ENCODE results near the gene MAP6.

The MAP6 gene

DNA sequence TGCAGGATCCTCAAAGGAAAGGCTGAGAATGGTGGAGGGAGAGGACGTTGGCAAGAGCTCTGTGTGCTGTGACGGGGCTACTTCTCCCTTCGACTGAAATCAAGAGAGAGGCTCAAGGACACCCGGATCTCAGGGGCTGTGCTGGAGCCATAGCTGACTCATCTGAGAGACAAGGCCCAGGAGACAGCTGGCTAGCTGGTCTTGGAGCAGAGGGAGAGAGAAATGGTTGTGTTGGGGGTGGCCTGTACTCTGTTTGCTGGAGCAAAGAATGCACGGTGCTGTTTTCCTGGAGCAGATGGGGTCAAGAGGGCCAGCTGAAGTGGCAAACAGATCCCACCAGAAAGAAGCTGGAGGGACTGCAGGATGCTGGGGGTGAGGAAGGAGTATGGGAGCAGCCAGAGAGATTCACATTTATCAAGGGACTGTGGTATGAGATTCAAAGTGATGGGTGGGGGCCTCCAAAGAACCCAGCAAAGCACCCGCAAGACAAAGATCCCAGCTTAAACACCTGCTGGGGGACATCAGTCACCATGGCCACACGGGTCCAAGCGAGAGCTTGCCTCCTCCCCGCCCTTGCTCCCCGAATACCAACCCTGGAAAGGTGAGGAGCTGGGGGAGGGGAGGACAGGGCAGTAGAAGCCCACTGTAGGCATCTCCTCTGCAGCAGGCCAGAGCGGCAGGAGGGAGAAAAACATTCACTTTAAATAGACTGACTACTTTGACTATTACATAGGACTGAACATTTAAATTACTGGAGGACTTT is 40.8 kb downstream of the MAP6 start:
- DNase-seq, result no peak

GRCh38 chr11:75626889-75627529 is 41.8 kb downstream of the MAP6 start:
- no peak for DNase-seq

DNA sequence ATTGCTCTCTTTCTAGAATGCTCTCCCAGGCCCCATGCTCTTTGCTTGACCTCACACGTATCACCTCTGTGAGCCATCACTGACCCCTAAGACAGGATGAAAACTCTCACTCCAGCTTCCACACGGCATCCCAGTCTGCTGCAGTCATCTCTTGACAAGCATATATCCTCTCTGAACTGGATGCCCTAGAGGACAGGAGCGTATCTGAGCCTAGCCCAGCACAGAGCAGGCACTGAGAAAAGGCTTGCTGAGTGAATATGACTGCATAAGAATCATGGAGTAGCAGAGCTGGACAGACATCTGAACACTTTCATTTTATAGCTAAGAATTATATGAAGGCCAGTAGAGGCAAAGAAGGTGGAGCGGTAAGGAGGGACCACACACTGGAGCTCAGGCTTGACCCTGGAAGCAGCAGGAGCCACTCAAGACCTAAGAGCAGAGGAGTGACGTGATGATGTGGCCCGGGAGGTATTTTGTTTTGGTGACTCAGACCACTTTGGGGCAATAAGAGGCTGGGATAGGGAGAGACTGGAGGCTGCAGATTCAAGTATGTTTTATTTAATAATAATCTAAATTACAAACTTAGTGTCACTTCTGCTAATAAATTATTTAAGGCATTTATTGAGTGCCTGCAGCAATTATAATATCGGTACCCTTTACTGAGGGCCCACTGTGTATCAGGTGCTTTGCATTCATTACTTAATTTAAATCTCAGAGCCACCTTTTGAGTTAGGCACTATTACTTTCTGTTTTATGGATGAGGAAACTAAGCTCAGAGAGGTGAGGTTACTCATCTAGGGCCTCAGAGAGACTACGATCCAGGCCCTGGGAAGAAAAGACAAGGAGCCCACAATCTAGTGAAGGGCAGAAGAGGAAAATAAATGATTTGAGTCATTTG is 42.6 kb downstream of the MAP6 start:
- DNase-seq, result no peak

DNA sequence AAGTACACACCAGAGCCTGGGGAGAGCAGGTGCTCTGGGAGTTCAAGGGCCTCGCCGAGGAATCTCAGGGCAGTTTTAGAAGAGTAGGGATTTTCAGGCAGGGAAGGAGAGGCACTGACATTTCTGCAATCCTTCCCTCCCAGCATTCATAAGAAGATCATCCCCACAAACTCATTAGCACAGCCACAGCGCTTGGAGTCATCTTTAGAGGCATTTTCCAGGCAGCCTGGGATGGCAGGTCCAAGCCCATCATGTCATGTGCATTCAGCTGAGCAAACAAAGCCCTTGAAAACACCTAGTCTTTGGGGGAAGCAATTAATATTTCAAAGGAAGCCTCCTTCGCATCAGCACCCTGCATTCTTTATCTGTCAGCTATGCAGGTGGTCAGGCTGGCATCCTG is 43.8 kb downstream of the MAP6 start:
- DNase-seq, result no peak

DNA sequence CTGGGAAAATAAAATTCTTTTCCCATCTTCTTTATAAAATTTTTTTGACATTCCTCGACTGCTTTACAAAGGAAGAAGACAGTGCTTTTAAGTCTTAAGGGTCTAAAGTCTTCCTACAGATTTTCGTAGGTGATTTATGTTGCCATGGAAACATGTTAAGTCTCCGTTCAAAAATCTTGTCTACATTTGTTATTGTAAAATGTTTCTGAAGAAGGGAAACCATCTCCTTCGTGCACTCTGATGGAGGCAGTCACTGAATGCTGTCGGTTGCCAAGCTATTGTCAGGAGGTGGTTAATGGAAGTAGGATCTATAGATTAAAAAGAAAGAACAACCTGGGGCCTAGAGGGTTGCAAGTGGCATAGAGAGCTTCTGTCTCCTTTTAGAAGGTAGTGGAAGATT is 52.6 kb downstream of the MAP6 start:
- no peak for DNase-seq

DNA sequence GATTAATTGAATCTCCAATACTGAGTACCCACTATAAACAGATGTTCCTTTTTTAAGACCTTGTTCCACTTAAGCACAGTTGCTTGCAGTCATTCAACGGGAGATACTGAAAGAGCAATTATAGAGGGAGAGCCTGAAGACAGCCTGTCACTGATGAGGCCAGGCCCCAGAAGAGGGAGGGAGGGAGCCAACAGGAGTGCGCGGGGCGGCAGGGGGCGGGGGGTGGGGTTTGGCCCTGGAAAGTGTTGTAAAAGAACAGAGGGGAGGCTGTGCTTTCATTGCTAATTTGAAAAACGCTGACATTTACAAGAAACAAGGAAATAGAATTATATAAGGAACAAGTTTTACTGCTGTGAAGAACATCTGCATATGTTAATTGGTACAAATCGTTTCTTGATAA is 53.1 kb downstream of the MAP6 start:
- DNase-seq, result no peak

DNA sequence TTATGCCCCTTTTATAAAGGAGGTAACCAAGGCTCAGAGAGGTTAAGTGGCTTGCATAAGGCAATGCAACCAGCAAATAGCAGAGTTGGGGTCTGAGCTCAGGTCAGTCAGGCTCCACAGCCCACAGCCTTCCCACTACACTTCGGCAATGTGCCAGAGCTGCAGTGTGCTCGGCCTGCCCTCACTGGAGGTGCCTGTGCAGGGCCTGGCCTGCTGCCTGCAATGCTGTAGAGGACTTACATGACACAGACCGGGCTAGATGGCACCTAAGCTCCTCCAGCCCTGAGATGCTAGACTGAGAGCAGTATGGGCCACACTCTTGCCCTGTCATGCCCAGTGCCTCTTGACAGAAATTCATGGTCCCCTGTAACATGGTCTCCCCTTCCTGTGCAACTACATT is 57.0 kb downstream of the MAP6 start:
- no peak for DNase-seq

DNA sequence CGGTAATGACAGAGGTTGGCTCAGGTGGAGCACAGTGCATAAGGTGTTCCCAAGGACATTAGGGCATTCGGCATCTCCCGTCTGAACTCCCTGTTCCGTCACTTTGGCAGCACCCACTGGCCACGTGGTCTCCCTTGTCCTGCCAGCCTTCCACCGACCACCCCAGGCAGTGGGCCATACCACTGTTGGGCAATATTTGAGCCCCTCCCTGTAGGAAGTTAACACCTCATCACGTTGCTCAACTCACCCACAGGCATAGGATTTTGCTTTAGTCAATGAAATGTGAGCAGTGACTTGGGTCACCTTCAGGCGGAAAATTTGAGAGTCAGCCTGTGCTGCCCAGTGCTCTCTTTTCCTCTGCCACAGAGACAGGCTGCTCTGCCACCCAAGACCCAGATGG is 62.7 kb downstream of the MAP6 start:
- no peak for DNase-seq

DNA sequence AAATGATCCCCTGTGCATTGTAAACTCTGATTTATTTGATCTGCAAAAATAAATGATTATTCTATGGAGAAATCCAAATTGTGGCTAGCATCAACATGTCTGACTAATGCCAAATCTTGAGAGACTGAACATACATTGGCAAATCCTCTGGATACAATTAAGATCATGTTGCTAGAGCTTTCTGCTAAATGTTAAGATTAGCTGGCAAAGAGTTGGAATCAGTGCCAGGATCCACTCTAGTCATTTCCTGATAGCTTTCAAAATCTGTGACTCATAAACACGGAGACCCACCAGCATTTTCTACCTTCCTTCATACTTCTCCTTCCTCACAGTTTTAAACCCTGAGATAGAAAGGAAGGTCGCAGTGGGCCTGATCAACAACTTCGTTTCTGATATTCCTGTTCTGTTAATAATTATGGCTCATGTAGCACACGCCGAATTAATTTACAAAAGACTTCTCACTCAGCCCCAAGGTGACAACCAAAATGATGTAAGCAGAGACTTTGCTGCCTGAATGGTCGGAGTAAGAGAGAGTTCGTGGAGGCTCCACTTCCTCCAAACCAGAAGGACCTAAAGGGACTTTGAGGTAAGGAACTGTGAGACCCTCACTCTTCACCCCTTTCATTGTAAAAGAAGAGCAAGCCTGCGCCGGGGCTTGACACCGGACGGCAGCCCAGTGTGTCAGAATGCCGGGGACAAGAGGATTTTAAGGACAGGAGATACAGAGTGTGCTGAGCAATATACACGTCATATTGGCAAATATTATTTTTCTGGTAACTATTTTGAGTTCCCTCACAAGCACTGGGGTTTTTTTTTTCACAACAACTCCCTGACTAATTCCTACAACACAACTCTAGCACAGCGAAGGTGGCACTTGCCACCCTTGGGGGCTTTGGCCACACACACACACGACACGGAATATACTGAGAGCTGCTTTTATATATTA is 64.8 kb downstream of the MAP6 start:
- DNase-seq, result no peak

GRCh38 chr11:75602951-75603350 is 65.9 kb downstream of the MAP6 start:
- no peak for DNase-seq

DNA sequence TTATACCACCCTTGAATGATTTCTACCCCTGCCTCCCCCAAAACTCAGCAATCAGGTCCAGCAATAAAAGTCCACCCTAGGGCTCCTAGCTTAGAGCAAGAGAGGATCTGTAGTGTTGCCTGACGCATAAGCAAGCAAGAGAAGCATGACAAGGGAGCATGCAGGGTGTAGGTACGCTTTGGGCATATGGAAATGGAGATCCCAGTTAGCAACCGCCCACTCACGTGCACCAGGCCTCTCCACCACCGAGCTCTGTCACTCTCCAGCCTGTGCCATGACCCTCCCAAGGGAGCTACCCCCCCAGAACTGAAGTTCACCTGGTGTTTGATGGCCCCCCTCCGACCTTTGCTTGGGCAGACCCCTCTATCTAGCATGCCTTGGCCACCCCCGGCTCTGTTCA is 67.3 kb downstream of the MAP6 start:
- DNase-seq, result no peak

GRCh38 chr11:75600356-75600755 is 68.5 kb downstream of the MAP6 start:
- no peak for DNase-seq

- no peak for DNase-seq
These were observed 69.9 kb downstream of the MAP6 start for GRCh38 chr11:75598900-75599299.

- no peak for DNase-seq
These were observed 70.6 kb downstream of the MAP6 start for GRCh38 chr11:75598264-75598663.

DNA sequence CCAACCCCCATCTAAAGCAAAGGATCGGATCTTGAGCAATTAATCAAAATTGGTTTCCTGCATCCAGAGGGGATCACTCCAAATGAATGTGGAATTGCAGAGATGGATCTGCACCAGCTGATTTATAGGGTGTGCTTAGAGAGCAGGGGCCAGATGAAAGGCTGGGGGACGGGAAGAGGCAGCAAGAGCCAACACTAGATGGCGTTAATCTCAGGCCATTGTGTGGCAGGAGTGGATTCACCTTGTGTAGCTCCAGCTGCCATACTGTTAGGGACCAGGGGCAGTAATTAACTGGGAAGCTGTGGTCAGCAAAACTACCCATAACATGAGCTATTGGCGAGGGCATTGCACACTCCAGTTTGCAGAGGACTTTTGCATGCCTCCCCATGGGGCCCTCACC is 71.2 kb downstream of the MAP6 start:
- DNase-seq, result no peak

GRCh38 chr11:75596914-75597313 is 71.9 kb downstream of the MAP6 start:
- DNase-seq, result no peak

DNA sequence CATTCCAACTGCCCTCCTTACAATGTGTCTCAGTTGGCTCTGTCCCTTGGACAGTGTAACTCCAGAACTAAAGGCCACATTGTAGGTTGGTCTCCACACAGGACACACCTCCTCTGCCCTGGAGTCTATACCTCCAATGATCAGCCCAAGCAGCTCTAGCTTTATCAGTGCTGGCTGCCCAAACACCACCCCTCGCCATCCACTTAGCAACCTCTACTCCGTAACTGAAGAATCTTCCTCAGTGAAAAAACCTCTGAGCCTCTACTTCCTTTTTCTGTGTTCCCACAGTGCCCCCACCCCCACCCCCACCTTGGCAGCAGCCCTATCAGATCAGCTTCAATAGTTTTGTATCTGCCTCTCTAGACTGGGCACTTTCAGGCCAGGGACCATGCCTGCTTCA is 73.4 kb downstream of the MAP6 start:
- no peak for DNase-seq

DNA sequence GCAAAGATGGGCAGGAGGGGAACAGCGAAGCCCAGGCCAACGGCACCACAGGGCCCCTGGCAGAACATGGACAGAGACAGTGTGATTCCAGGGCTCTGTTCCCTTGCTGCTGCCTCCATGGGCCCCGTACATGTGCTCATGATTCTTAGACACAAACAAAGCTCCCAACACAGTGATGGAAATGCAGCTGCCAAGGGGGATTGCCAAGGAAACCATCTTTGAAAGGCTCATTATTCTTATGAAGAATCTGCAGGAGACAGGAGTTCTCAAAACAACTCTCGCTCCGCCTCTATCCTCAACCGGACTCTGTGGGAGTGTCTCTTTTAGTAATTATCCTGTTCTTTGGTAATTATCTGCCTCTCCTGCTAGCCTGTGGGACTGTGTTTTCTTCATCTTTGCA is 74.6 kb downstream of the MAP6 start:
- no peak for DNase-seq

DNA sequence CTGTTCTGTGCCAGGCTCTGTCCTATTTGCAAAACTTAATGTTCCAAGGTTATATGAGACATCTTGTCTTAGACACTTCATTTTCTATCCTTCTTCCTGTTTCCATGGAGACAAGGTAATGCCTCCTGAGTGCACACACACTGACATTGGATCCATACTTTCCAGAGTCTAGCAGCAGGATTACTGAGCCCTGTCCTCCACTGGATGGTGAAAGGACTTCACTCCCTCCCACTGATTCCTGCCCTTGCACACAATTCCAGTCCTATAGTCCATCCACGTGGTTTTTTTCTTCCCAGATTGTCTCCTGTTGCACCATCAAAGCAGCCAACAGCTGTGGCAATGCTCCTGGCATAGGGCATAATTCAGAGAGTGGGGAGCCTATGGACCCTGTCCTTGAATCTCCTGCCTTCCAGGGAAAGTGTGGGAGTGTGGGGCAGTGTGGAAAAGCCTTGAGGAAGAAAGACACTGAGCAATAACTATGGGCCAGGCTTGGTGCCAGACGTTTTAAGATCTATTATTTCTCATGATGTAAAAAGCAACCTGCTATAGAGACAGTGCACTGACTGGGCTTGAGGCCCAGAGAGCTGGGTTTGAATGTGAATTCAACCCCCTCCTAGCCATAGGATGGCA is 75.4 kb downstream of the MAP6 start:
- no peak for DNase-seq

GRCh38 chr11:75592715-75593114 is 76.1 kb downstream of the MAP6 start:
- no peak for DNase-seq

DNA sequence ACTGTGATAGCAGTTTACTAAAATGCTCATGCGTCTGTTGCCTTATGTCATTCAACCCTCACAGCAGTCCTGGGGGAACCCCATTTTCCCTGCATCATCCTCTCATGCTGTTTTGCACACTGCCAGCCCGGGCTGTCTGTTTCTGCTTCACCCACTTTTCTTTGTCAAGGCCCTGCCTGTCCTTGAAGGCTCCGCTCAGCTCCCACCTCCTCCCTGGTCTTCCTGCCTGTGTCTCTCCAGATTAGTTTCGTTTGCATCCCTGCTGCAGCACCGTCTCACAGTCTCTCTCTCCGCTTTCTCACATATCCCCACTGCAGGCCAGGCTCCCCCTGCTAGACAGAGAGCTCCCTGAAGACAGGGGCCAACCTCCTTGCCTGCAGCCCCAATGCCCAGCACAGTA is 76.9 kb downstream of the MAP6 start:
- DNase-seq, result no peak

- DNase-seq, result no peak
These were observed 77.5 kb downstream of the MAP6 start for GRCh38 chr11:75591371-75591770.
